HUES48 (cell line): ENCODE results near the gene OSBP2.
A peak's percentile ranks its signal among the peaks of the same experiment; 100 is the strongest.

Experiments
- H3K27ac ChIP-seq: one replicate; pipeline ENCODE4 v1.7.0; 2013; ENCODE audit warnings: low read depth, low read length, inconsistent platforms
- H3K27me3 ChIP-seq: 2 replicates; pipeline ENCODE4 v1.6.1; 2013; ENCODE audit warnings: mild to moderate bottlenecking, low read length; ENCODE audit not compliant: control insufficient read depth, insufficient read depth
- H3K36me3 ChIP-seq: 2 replicates; pipeline ENCODE4 v1.6.1; 2013; ENCODE audit warnings: low read length; ENCODE audit not compliant: control insufficient read depth, insufficient read depth
- H3K4me1 ChIP-seq: 2 replicates; pipeline ENCODE4 v1.6.1; 2013; ENCODE audit warnings: mild to moderate bottlenecking, low read length; ENCODE audit not compliant: control insufficient read depth, insufficient read depth
- H3K4me3 ChIP-seq: 2 replicates; pipeline ENCODE4 v1.5.1; 2013; ENCODE audit warnings: mild to moderate bottlenecking, low read depth, low read length
- H3K9ac ChIP-seq: 2 replicates; pipeline ENCODE4 v1.6.1; 2013; ENCODE audit warnings: mild to moderate bottlenecking, low read depth, low read length, moderate library complexity
- H3K9me3 ChIP-seq: 2 replicates; pipeline ENCODE4 v1.6.1; 2013; ENCODE audit warnings: low read length; ENCODE audit not compliant: control insufficient read depth, insufficient read depth

OSBP2 gene

GRCh38 chr22:30813936-30814335, 119.3 kb downstream of the OSBP2 start:
- Histone ChIP-seq H3K36me3 (no peaks in the 10 kb centered on the region), H3K4me3 (no peak overlapping the region), H3K27me3 (no peaks in the 10 kb centered on the region), H3K9ac (no peak overlapping the region), H3K9me3 (no peaks in the 10 kb centered on the region), H3K27ac (no peak overlapping the region), H3K4me1 (no peaks in the 10 kb centered on the region)

GRCh38 chr22:30816413-30816812, 121.7 kb downstream of the OSBP2 start:
- H3K36me3 ChIP-seq: no peaks in the 10 kb centered on the region
- no peak overlapping the region for H3K9ac ChIP-seq
- H3K4me1 ChIP-seq: no peaks in the 10 kb centered on the region
- H3K9me3 ChIP-seq: no peaks in the 10 kb centered on the region
- H3K27ac ChIP-seq: no peak overlapping the region
- peaks cover 6% of the 10 kb centered on the region for H3K27me3 ChIP-seq
- no peak overlapping the region for H3K4me3 ChIP-seq

- H3K27ac ChIP-seq: no peak overlapping the region
- no peak overlapping the region for H3K9ac ChIP-seq
- no peaks in the 10 kb centered on the region for H3K36me3 ChIP-seq
- peaks cover 28% of the 10 kb centered on the region for H3K27me3 ChIP-seq
- H3K4me3 ChIP-seq: no peak overlapping the region
- H3K4me1 ChIP-seq: 0 out of 2 replicates have a peak, but pooled peaks cover 2% of the 10 kb centered on the region
- H3K9me3 ChIP-seq: no peaks in the 10 kb centered on the region
These were observed 126.7 kb downstream of the OSBP2 start for GRCh38 chr22:30821381-30821780.

GRCh38 chr22:30821863-30822215, 127.2 kb downstream of the OSBP2 start:
- Histone ChIP-seq H3K4me1 (0 out of 2 replicates have a peak, but pooled peaks cover 2% of the 10 kb centered on the region), H3K27ac (no peak overlapping the region), H3K4me3 (peak overlapping the region; percentile 64), H3K9me3 (no peaks in the 10 kb centered on the region), H3K27me3 (peaks cover 28% of the 10 kb centered on the region), H3K9ac (no peak overlapping the region), H3K36me3 (no peaks in the 10 kb centered on the region)

- H3K36me3 ChIP-seq: no peaks in the 10 kb centered on the region
- no peak overlapping the region for H3K9ac ChIP-seq
- peaks cover 28% of the 10 kb centered on the region for H3K27me3 ChIP-seq
- 0 out of 2 replicates have a peak, but pooled peaks cover 2% of the 10 kb centered on the region for H3K4me1 ChIP-seq
- H3K9me3 ChIP-seq: no peaks in the 10 kb centered on the region
- H3K4me3 ChIP-seq: peak overlapping the region; percentile 64
- no peak overlapping the region for H3K27ac ChIP-seq
These were observed 127.7 kb downstream of the OSBP2 start for GRCh38 chr22:30822216-30823014.

GRCh38 chr22:30823015-30823370, 128.3 kb downstream of the OSBP2 start:
- no peak overlapping the region for H3K27ac ChIP-seq
- peaks cover 28% of the 10 kb centered on the region for H3K27me3 ChIP-seq
- no peaks in the 10 kb centered on the region for H3K36me3 ChIP-seq
- H3K9ac ChIP-seq: no peak overlapping the region
- H3K4me1 ChIP-seq: 0 out of 2 replicates have a peak, but pooled peaks cover 2% of the 10 kb centered on the region
- no peaks in the 10 kb centered on the region for H3K9me3 ChIP-seq
- peak overlapping the region; percentile 64 for H3K4me3 ChIP-seq

GRCh38 chr22:30824096-30824495, 129.4 kb downstream of the OSBP2 start:
- no peak overlapping the region for H3K4me3 ChIP-seq
- H3K9ac ChIP-seq: no peak overlapping the region
- H3K36me3 ChIP-seq: no peaks in the 10 kb centered on the region
- H3K27ac ChIP-seq: no peak overlapping the region
- peaks cover 28% of the 10 kb centered on the region for H3K27me3 ChIP-seq
- 0 out of 2 replicates have a peak, but pooled peaks cover 2% of the 10 kb centered on the region for H3K4me1 ChIP-seq
- no peaks in the 10 kb centered on the region for H3K9me3 ChIP-seq

- Histone ChIP-seq H3K27ac (no peak overlapping the region), H3K9me3 (no peaks in the 10 kb centered on the region), H3K36me3 (no peaks in the 10 kb centered on the region), H3K4me3 (no peak overlapping the region), H3K9ac (no peak overlapping the region), H3K4me1 (0 out of 2 replicates have a peak, but pooled peaks cover 2% of the 10 kb centered on the region), H3K27me3 (peaks cover 28% of the 10 kb centered on the region)
These were observed 130.0 kb downstream of the OSBP2 start for GRCh38 chr22:30824711-30825110.

- Histone ChIP-seq H3K4me3 (no peak overlapping the region), H3K9me3 (no peaks in the 10 kb centered on the region), H3K27ac (no peak overlapping the region), H3K9ac (no peak overlapping the region), H3K36me3 (no peaks in the 10 kb centered on the region), H3K4me1 (peaks cover 10% of the 10 kb centered on the region; the same call in 1 of the 2 replicates), H3K27me3 (peaks cover 28% of the 10 kb centered on the region)
These were observed 131.2 kb downstream of the OSBP2 start for GRCh38 chr22:30825711-30826505.

GRCh38 chr22:30826670-30827355, 132.1 kb downstream of the OSBP2 start:
- peaks cover 13% of the 10 kb centered on the region; the same call in 1 of the 2 replicates for H3K4me1 ChIP-seq
- H3K36me3 ChIP-seq: no peaks in the 10 kb centered on the region
- H3K9ac ChIP-seq: no peak overlapping the region
- peaks cover 19% of the 10 kb centered on the region for H3K27me3 ChIP-seq
- no peak overlapping the region for H3K27ac ChIP-seq
- no peak overlapping the region for H3K4me3 ChIP-seq
- no peaks in the 10 kb centered on the region for H3K9me3 ChIP-seq
